ENCODE data around the gene USPL1. TPM values are rescaled to one million over a fixed set of nuclear protein-coding genes. Genes with fewer than 3 reads are reported as not detected.

Gene USPL1
- total and polyA plus RNA-seq, 7 donors, result 6.6 to 18.4 (median 12.4) TPM

Other genes with a start within 250 kb of the USPL1 start
- not detected for gene UBE2L5, start 195.4 kb upstream of the USPL1 start, total RNA-seq
- not detected for gene UBE2L5, start 195.4 kb upstream of the USPL1 start, polyA plus RNA-seq
- gene HMGB1, start 152.0 kb upstream of the USPL1 start, total RNA-seq, result 100 to 1,000 TPM; 126 to 216 (median 187) TPM
- gene HMGB1, start 152.0 kb upstream of the USPL1 start, polyA plus RNA-seq, result 100 to 1,000 TPM; 173 to 332 (median 295) TPM
- gene ALOX5AP, start 117.6 kb downstream of the USPL1 start, total RNA-seq, result 1 to 10 TPM; 3.8 to 5.7 (median 5.3) TPM
- gene ALOX5AP, start 117.6 kb downstream of the USPL1 start, polyA plus RNA-seq, result 10 to 100 TPM in 1 of 3 donors, 1 to 10 TPM in 2; 2.5 to 12.2 (median 3.2) TPM